HCT116 (cell line): ENCODE results near the gene ADCY2.

Source experiments
- EGR1 ChIP-seq: IDR thresholded peaks from 2 replicates; pipeline ENCODE4 v1.6.1; 2012; ENCODE audit warnings: low read depth
- POLR2A ChIP-seq: IDR thresholded peaks from 2 replicates; pipeline ENCODE4 v1.7.0; 2011; ENCODE audit warnings: borderline replicate concordance; ENCODE audit not compliant: insufficient read depth, insufficient read length; ENCODE audit errors: extremely low read depth
- RAD21 ChIP-seq: IDR thresholded peaks from 2 replicates; pipeline ENCODE4 v1.6.1; 2012; ENCODE audit warnings: low read depth, mild to moderate bottlenecking
- TF ChIP-seq, protein P1 (sequence below), 3 experiments: fragments of 200-600 bp in 1 of 3; sonication (generic) in 1 of 3; IDR thresholded peaks in 2 of 3; conservative IDR thresholded peaks in 1 of 3; 2 replicates each; pipeline ENCODE4 v1.5.1; 2012 to 2017; ENCODE audit warnings: low read depth in 2 of 3, low read length in 2 of 3, antibody characterized with exemption in 1 of 3, borderline replicate concordance in 1 of 3, control low read depth in 1 of 3, mild to moderate bottlenecking in 1 of 3, mixed read lengths in 1 of 3, mixed run types in 1 of 3, moderate library complexity in 1 of 3; ENCODE audit not compliant: insufficient read depth in 1 of 3

DNA sequence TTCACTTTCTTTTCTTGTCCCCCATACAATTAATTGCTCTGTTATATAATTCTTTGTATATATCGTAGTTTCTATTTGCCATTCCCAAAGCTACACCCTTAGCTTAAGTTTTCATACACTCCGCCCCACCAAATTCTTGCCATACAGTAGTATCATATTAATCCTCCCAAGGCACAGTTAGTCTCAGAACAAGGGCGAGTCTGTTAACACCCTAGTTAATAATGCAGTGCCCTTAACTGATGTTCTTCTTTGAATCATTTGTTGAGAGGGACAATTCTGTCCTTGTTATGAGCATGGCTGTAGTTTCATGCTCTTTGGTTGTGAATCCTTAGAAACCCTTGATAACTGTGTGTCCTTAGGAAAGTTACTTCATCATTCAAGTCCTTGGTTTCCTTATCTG is 248.8 kb downstream of the ADCY2 start:
- TF ChIP-seq, protein P1, sequence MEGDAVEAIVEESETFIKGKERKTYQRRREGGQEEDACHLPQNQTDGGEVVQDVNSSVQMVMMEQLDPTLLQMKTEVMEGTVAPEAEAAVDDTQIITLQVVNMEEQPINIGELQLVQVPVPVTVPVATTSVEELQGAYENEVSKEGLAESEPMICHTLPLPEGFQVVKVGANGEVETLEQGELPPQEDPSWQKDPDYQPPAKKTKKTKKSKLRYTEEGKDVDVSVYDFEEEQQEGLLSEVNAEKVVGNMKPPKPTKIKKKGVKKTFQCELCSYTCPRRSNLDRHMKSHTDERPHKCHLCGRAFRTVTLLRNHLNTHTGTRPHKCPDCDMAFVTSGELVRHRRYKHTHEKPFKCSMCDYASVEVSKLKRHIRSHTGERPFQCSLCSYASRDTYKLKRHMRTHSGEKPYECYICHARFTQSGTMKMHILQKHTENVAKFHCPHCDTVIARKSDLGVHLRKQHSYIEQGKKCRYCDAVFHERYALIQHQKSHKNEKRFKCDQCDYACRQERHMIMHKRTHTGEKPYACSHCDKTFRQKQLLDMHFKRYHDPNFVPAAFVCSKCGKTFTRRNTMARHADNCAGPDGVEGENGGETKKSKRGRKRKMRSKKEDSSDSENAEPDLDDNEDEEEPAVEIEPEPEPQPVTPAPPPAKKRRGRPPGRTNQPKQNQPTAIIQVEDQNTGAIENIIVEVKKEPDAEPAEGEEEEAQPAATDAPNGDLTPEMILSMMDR (IDR thresholded peaks at IDR 0.05 in 2 of 3, conservative IDR thresholded peaks at IDR 0.05 in 1 of 3; ENCODE audit: borderline replicate concordance in 1 of 3, insufficient read depth in 1 of 3, low read depth in 2 of 3, low read length in 2 of 3) = no peak
- TF ChIP-seq EGR1 (no peak), RAD21 (no peak), POLR2A (no peak)
